Large intestine (tissue), 3 donors: ENCODE data around the gene DNAH11. TPM values are rescaled to one million over a fixed set of nuclear protein-coding genes. Genes with fewer than 3 reads are reported as not detected.
A peak's percentile ranks its signal among the peaks of the same experiment; 100 is the strongest.

Experiments used
- DNase-seq, 2 donors: peaks; one replicate each; pipeline versions ENCODE4 v3.0.0 to v3.0.0-alpha.2; 2013
- H3K27ac ChIP-seq: one replicate; pipeline ENCODE4 v1.5.1; 2013; ENCODE audit warnings: low read length
- H3K27me3 ChIP-seq: 2 replicates; pipeline ENCODE4 v1.6.1; 2013; ENCODE audit warnings: low read length; ENCODE audit not compliant: control insufficient read depth, insufficient read depth
- H3K36me3 ChIP-seq: 2 replicates; pipeline ENCODE4 v1.6.1; 2013; ENCODE audit warnings: low read length; ENCODE audit not compliant: control insufficient read depth, insufficient read depth
- H3K4me1 ChIP-seq: one replicate; pipeline ENCODE4 v1.6.1; 2013; ENCODE audit warnings: low read length; ENCODE audit not compliant: control insufficient read depth, insufficient read depth
- H3K4me3 ChIP-seq: one replicate; pipeline ENCODE4 v1.5.1; 2013; ENCODE audit warnings: low read length
- H3K9me3 ChIP-seq: one replicate; pipeline ENCODE4 v1.6.1; 2013; ENCODE audit warnings: mild to moderate bottlenecking, low read depth, low read length, moderate library complexity; ENCODE audit not compliant: control insufficient read depth
- WGBS: methylation state at CpG from one replicate; pipeline ENCODE4 v1.1.5; 2013; ENCODE audit warnings: low lambda C conversion rate; ENCODE audit not compliant: insufficient coverage; 5-methylcytosine and 5-hydroxymethylcytosine counted together
- polyA plus RNA-seq: library from polyadenylated mRNA; unstranded; fragments of 120-200 nt; gene quantifications from one replicate; pipeline ENCODE4 v1.2.1, GENCODE V29; 2013

The DNAH11 gene
- polyA plus RNA-seq, 1 donor, result 0.40 TPM

- Histone ChIP-seq H3K4me3 (no peak overlapping the region), H3K9me3 (no peaks in the 10 kb centered on the region), H3K27me3 (peaks cover 2% of the 10 kb centered on the region), H3K36me3 (no peaks in the 10 kb centered on the region), H3K4me1 (no peaks in the 10 kb centered on the region), H3K27ac (no peak overlapping the region)
- no CpG with 5 or more reads among the region's 4 CpGs for WGBS
- DNase-seq, result no peak
Measured at GRCh38 chr7:21939136-21939857, 396.5 kb downstream of the DNAH11 start.

GRCh38 chr7:21939858-21940372 lies 397.1 kb downstream of the DNAH11 start:
- no peaks in the 10 kb centered on the region for H3K36me3 ChIP-seq
- no peak for DNase-seq
- H3K27me3 ChIP-seq, result peaks cover 5% of the 10 kb centered on the region
- H3K4me3 ChIP-seq, result no peak overlapping the region
- no peaks in the 10 kb centered on the region for H3K4me1 ChIP-seq
- H3K9me3 ChIP-seq, result no peaks in the 10 kb centered on the region
- WGBS, result no CpG with 5 or more reads among the region's 3 CpGs
- H3K27ac ChIP-seq, result no peak overlapping the region

GRCh38 chr7:21941611-21942141 lies 398.8 kb downstream of the DNAH11 start:
- DNase-seq, result no peak
- Histone ChIP-seq H3K27ac (no peak overlapping the region), H3K9me3 (no peaks in the 10 kb centered on the region), H3K4me3 (no peak overlapping the region), H3K4me1 (peaks cover 4% of the 10 kb centered on the region), H3K36me3 (no peaks in the 10 kb centered on the region), H3K27me3 (peaks cover 16% of the 10 kb centered on the region)
- no CpG with 5 or more reads among the region's 3 CpGs for WGBS

GRCh38 chr7:21942955-21943354 lies 400.1 kb downstream of the DNAH11 start:
- H3K36me3 ChIP-seq, result no peaks in the 10 kb centered on the region
- no peaks in the 10 kb centered on the region for H3K9me3 ChIP-seq
- WGBS, result 100% methylated on average over 1 of the region's 6 CpGs
- H3K27me3 ChIP-seq, result peaks cover 16% of the 10 kb centered on the region
- H3K4me3 ChIP-seq, result no peak overlapping the region
- peaks cover 4% of the 10 kb centered on the region for H3K4me1 ChIP-seq
- DNase-seq, result no peak
- no peak overlapping the region for H3K27ac ChIP-seq

- Histone ChIP-seq H3K27ac (no peak overlapping the region), H3K4me1 (peaks cover 4% of the 10 kb centered on the region), H3K36me3 (no peaks in the 10 kb centered on the region), H3K27me3 (peaks cover 16% of the 10 kb centered on the region), H3K9me3 (no peaks in the 10 kb centered on the region), H3K4me3 (no peak overlapping the region)
- no CpG with 5 or more reads among the region's 5 CpGs for WGBS
- no peak for DNase-seq
Measured at GRCh38 chr7:21943436-21943835, 400.6 kb downstream of the DNAH11 start.

- H3K27ac ChIP-seq, result no peak overlapping the region
- no peaks in the 10 kb centered on the region for H3K36me3 ChIP-seq
- 2% methylated on average over 10 of the region's 34 CpGs for WGBS
- peak overlapping the region; percentile 58 for H3K4me3 ChIP-seq
- peaks cover 4% of the 10 kb centered on the region for H3K4me1 ChIP-seq
- no peaks in the 10 kb centered on the region for H3K9me3 ChIP-seq
- DNase-seq, result peak; percentile 35 to 60
- H3K27me3 ChIP-seq, result peaks cover 28% of the 10 kb centered on the region
Measured at GRCh38 chr7:21944616-21945453, 402.0 kb downstream of the DNAH11 start.

- no CpG with 5 or more reads among the region's 83 CpGs for WGBS
- DNase-seq, result peak; percentile 43 to 83
- peaks cover 28% of the 10 kb centered on the region for H3K27me3 ChIP-seq
- peak within 1 kb of the TSS; percentile 31 for H3K27ac ChIP-seq
- no peaks in the 10 kb centered on the region for H3K36me3 ChIP-seq
- peak within 1 kb of the TSS; percentile 58 for H3K4me3 ChIP-seq
- no peaks in the 10 kb centered on the region for H3K9me3 ChIP-seq
- H3K4me1 ChIP-seq, result peaks cover 4% of the 10 kb centered on the region
Measured at GRCh38 chr7:21945454-21946221, 402.8 kb downstream of the DNAH11 start, which contains the start of gene CDCA7L. Gene CDCA7L (minus strand): TSS chr7:21945899. CDS start chr7:21945804, 95 bp downstream.

- Histone ChIP-seq H3K4me1 (peaks cover 4% of the 10 kb centered on the region), H3K9me3 (no peaks in the 10 kb centered on the region), H3K36me3 (no peaks in the 10 kb centered on the region), H3K27ac (no peak overlapping the region), H3K4me3 (peak overlapping the region; percentile 58), H3K27me3 (peaks cover 28% of the 10 kb centered on the region)
- DNase-seq, result no peak
- no CpG with 5 or more reads among the region's 8 CpGs for WGBS
Measured at GRCh38 chr7:21946222-21946709, 403.4 kb downstream of the DNAH11 start.

GRCh38 chr7:21947056-21947455 lies 404.2 kb downstream of the DNAH11 start:
- no peak overlapping the region for H3K27ac ChIP-seq
- H3K9me3 ChIP-seq, result no peaks in the 10 kb centered on the region
- peaks cover 28% of the 10 kb centered on the region for H3K27me3 ChIP-seq
- WGBS, result 60% methylated on average over 1 of the region's 3 CpGs
- no peaks in the 10 kb centered on the region for H3K36me3 ChIP-seq
- H3K4me1 ChIP-seq, result peaks cover 4% of the 10 kb centered on the region
- peak in 1 of 2 donors; percentile 23 for DNase-seq
- H3K4me3 ChIP-seq, result no peak overlapping the region
